GM21367 (cell line): Measurements from ENCODE around the gene C1orf52.

Source experiments
- ATAC-seq: cut with Tn5 transposase; IDR thresholded peaks from one replicate; pipeline ENCODE4 v1.9.1; 2021; ENCODE audit not compliant: unreplicated experiment

Gene C1orf52

GRCh38 chr1:85237613-85238012 is 21.8 kb downstream of the C1orf52 start:
- ATAC-seq, result no peak

GRCh38 chr1:85230305-85230977 is 29.0 kb downstream of the C1orf52 start:
- no peak for ATAC-seq

- ATAC-seq, result no peak
Measured at GRCh38 chr1:85229574-85230097, 29.8 kb downstream of the C1orf52 start.

GRCh38 chr1:85228972-85229371 is 30.5 kb downstream of the C1orf52 start:
- no peak for ATAC-seq

- ATAC-seq, result no peak
Measured at GRCh38 chr1:85225624-85226380, 33.7 kb downstream of the C1orf52 start.

GRCh38 chr1:85224734-85225623 is 34.5 kb downstream of the C1orf52 start:
- ATAC-seq, result no peak

GRCh38 chr1:85224295-85224694 is 35.2 kb downstream of the C1orf52 start:
- no peak for ATAC-seq

- ATAC-seq, result no peak
Measured at GRCh38 chr1:85223334-85223733, 36.1 kb downstream of the C1orf52 start.

GRCh38 chr1:85220756-85221201 is 38.7 kb downstream of the C1orf52 start:
- no peak for ATAC-seq

- ATAC-seq, result no peak
Measured at GRCh38 chr1:85219853-85220610, 39.4 kb downstream of the C1orf52 start.

GRCh38 chr1:85216697-85217096 is 42.8 kb downstream of the C1orf52 start:
- no peak for ATAC-seq

- ATAC-seq, result no peak
Measured at GRCh38 chr1:85214654-85215053, 44.8 kb downstream of the C1orf52 start.

- ATAC-seq, result no peak
Measured at GRCh38 chr1:85208488-85208887, 51.0 kb downstream of the C1orf52 start.

- no peak for ATAC-seq
Measured at GRCh38 chr1:85203573-85204171, 55.8 kb downstream of the C1orf52 start.

GRCh38 chr1:85202864-85203255 is 56.6 kb downstream of the C1orf52 start:
- ATAC-seq, result no peak

- ATAC-seq, result peak; percentile 7
Measured at GRCh38 chr1:85202092-85202863, 57.2 kb downstream of the C1orf52 start.

GRCh38 chr1:85201340-85202091 is 57.9 kb downstream of the C1orf52 start:
- ATAC-seq, result peak; percentile 39

GRCh38 chr1:85200463-85201339 is 58.8 kb downstream of the C1orf52 start, which contains the start of gene SYDE2:
Gene SYDE2 (minus strand): TSS chr1:85201016. CDS start chr1:85200996, 20 bp downstream.
- ATAC-seq, result peak; percentile 75
